ENCODE data around the gene TMEM179.

DNA sequence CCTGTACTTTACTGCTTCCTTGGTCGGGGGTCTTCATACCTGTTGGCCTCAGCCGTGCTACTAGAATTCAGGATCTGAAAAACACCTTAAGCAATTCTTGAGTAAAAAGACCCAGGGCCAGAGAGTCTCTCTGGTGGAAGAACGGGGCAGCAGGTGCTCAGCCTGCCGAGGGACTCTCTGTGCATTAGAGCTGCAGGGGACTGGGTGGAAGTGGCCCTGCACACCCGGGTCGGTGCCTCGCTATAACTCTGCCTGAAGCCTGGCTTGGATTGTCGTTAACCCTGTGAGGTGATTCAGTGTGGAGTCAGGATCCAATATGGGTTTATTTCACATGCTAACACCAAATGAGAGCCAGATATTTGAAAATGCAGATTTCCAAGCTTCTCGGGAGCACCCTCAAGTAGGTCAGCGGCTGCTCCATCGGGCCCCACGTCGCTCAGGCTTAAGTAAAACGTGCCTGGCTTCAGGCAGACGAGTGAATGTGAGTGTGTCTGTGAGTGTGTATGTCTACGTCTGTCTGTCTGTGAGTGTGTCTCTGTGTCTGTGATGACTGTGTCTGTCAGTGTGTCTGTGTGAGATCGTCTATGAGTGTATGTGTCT, 60.1 kb downstream of the TMEM179 start:
- TF ChIP-seq POLR2A (IDR thresholded peaks at IDR 0.05) = no peak
- TF ChIP-seq, protein P1, sequence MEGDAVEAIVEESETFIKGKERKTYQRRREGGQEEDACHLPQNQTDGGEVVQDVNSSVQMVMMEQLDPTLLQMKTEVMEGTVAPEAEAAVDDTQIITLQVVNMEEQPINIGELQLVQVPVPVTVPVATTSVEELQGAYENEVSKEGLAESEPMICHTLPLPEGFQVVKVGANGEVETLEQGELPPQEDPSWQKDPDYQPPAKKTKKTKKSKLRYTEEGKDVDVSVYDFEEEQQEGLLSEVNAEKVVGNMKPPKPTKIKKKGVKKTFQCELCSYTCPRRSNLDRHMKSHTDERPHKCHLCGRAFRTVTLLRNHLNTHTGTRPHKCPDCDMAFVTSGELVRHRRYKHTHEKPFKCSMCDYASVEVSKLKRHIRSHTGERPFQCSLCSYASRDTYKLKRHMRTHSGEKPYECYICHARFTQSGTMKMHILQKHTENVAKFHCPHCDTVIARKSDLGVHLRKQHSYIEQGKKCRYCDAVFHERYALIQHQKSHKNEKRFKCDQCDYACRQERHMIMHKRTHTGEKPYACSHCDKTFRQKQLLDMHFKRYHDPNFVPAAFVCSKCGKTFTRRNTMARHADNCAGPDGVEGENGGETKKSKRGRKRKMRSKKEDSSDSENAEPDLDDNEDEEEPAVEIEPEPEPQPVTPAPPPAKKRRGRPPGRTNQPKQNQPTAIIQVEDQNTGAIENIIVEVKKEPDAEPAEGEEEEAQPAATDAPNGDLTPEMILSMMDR (IDR thresholded peaks at IDR 0.05) = no peak

Measured in esophagus squamous epithelium (tissue), 4 donors.